GM19372 (cell line): ENCODE results near the gene MACROD1.

Source experiments
- ATAC-seq: cut with Tn5 transposase; IDR thresholded peaks from one replicate; pipeline ENCODE4 v1.9.1; 2021; ENCODE audit warnings: mild to moderate bottlenecking, low read depth, moderate library complexity; ENCODE audit not compliant: unreplicated experiment

Gene MACROD1

DNA sequence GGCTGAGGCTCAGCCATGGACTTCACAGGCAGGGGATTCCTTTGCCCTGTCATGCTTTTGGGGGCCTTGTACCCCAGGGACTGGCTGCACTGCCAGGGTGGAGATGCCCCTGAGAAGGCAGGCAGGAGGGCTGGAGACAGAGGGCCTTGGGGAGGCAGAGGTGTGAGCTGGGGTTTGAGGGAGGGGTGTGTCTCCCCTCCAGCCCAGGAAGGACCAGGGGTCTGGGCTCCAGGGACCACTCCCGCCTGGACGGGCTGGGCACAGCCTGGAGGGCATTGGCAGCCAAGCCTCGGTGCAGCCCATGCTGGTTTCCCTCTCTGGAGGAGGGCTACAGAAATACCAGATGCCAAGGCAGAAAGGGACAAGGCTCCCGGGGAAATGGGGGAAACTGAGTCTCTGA, 160.2 kb downstream of the MACROD1 start:
- ATAC-seq = no peak

DNA sequence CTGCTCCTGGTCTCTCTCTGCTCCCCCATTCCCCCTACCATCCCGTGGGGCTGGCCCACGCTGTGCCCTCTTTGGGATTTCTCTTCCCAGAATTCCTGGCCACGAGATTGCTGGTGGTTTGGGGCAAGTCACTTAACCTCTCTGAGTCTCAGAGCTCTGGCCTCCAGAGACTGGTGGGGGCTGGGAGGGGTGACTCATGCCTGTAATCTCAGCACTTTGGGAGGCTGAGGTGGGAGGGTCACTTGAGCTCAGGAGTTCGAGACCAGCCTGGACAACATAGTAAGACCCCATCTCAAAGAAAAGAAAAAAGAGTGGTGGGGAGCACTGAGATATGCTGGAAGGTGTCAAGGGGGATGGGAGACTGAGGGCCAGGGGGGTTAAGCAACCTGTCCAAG, 161.3 kb downstream of the MACROD1 start:
- ATAC-seq = no peak

DNA sequence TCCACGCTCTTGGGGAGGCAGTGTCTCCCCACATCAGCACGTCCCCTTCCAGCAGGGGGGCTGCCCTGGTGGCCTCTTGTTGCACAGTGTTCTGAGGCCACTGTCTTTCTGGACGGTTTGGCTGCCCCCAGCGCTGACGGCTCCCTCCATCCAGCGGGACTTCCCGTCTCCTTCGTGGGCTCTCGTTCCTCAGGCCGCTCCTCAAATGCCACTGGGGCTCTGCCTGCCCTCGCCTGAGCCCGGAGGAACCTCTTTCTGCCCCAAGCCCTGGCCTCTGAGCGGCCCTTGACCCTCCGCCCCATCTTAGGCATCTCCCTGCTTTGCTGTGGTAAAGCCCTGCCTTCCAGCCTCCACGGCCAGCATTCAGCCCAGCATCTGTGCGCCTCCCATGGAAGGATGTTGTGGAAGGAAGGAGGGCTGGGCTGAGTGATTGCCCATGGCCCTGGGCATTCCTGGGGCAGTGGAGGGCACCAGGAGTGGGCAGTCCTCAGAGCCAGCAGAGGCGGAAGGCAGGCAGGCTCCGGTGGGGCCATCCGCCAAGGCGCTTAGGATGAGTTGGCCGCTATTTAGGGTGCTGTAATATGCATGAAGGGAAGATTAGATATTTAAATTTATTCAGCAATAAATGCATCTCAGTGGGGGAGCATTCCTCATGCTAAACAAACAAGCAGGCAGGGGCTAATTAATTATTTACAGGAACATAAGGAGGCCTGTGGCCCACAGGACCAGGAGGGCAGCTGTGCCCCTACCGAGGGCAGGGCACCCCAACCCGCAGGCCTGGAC, 161.9 kb downstream of the MACROD1 start:
- ATAC-seq = no peak

DNA sequence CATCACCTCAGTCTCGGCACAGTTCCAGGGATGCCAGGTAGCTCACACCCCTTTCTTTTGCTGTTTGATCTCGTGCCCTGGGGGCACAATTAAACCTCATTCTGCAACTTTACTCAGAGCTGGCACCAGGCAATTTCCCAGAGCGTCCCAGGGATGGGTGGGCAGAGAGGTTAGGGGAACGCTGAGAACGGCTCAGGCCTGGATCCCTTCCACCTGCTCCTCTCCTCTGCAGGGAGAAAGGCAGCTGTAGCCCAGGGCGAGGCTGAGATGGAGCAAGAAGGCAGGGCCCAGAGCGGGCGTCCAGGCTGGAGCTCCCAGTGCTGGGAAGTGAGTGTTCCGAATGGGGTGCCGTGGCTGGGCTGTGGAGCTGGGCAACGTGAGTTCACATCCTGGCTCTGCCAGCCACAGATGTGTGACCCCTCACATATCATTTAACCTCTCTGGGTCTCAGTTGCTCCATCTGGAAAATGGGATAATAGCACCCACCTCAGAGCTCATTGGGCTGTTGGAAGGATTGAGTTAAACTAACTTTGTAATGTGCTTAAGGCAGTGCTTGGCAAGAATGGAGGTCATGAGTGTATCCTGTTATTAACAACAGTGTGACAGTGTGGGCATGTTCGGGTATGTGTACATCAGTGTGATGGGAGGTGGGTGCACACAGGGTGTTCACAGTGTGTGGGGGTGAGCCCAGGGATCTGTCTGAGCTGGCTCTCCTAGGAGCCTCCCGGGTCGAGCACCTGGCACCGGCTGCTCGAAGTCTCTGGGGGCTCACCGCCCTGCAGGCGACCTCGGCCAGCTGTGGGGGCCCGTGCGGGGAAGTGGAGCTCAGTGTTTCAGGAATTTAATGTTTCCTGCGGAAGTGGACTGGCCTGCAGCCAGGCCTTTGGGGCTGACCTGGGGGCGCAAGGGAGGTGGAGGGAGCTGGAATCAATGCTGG, 164.2 kb downstream of the MACROD1 start:
- no peak for ATAC-seq

DNA sequence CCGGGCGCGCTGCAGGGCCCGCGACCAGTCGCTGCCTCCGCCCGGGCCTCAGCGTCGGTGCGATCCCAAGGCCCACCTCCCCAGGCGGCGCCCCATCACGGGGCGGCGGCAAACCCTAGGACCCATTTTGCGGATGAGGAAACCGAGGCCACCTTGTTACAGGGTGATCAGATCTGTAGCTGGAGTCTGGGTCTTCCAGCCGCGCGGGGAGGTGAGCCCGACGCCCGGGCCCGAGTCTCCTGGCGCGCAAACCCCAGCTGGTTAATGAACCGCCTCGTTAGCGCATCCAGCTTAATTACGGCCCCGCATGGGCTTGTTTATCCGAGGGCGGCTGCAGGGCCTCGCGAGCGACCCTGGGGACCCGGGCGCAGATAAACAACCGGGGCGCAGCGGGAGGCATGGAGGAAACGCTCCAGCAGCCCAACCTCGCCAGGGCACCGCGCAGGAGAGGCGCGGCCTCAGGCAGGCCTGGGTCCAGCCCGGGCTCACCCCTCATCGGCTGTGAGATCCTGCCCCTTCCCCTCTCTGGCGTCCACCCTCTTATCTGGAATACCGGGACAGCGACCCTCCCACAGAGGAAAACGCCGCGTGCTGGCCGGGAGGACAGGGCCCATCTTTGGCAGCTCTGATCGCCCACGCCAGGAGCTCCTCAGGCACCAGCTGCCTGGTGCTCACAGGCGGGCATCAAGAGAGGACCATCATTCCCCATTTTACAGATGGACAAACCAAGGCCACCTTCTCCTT, 165.0 kb downstream of the MACROD1 start:
- ATAC-seq = no peak

DNA sequence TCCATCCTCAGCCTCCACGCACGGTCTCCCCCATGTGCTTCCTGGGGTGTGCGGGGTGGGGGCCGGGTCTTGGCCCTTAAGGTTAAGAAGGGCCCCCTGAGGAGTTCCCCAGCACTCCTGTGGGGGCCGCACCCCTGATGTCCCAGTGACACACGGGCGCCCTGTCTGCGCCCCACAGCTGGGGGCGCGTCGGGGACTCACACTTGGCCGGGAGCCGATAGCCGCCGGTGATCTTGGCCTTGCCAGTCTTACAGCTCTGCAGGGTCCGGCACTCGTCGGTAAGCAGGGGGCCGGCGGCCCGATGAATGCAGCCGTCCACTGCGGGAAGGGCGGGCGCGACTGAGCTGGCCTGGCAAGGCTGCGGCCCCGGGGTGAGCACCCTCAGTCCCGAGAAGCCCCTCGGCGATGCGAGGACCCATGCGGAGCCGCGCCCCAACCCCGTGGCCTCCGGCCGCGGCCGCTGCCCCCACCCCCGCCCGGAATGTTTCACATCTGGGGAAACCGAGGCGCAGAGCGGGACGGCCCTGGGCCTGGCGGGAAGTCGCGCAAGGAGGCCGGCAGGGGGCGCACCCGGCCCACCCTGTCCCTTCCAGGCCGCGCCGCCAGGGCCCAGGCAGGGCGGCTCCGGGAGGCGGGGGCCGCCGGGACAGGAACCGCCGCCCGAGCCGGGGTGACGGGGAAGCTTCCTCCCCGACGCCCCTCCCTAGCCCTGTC, 165.7 kb downstream of the MACROD1 start:
- ATAC-seq = peak; percentile 54

DNA sequence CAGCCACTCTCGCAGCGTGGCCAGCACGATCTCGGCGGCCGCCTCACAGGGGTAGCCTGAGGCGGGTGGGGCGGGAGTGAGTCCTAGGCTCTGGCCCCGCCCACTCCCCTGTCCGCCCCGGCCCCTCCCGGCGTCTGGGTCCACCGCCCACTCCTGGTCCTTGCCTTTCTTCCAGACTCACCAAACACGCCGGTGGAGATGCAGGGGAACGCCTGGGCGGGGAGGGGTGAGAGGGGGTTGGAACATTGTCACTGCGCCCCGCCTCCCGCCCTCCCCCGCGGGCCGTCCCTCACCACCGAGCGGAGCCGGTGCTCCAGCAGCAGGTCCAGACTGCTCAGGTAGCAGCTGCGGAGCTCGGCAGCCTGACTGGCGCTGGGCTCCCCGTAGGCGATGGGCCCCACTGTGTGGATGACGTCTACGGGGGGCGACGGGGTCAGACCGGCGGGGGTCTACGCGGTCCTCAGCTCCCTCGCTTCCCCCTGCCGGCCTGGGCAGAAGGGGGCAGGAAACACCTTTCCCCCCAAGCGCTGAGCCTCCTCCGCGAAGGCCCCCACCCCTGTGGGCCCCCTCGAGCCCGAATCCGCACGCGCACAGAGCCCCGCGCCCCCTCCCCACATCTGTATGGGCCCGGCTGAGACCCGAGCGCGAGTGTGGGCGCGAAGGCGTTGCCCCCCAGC, 166.4 kb downstream of the MACROD1 start:
- no peak for ATAC-seq

DNA sequence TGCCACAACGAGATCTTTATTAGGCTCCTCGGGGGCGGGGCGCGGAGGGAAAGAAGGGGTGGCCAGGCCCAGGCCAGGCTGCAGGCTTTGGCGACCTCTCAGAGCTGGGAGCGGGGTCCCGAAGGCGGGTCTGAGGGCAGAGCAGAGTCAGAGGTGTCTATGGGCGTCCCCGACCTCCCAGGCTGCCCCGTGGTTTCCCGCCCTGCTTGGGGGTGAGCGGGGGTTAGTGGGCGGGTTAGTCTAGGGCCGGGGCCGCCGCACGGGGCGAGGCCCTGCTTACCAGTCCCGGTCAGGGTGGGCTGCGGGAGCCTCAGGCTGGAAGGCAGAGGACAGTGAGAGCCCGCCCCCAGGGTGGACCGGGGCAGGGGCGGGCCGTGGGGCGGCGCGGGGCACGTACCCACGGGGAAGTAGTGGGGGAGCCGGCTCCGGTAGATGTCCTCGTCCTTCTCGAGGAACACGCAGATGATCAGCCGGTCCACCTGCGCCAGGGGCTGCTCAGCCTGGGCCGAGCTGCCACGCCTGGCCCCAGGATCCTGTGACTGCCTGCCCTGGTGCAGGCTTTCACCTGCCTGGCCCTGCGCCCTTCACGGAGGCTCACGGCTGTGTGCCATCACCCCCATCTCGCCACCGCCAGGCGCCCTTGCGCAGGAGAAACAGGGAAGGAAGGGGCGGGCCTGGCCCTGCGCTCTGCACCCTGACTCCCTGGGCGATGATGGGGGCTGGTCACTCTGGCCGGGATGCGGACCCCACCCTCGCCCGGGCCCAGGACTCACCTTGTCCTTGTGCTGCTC, 167.2 kb downstream of the MACROD1 start:
- no peak for ATAC-seq

DNA sequence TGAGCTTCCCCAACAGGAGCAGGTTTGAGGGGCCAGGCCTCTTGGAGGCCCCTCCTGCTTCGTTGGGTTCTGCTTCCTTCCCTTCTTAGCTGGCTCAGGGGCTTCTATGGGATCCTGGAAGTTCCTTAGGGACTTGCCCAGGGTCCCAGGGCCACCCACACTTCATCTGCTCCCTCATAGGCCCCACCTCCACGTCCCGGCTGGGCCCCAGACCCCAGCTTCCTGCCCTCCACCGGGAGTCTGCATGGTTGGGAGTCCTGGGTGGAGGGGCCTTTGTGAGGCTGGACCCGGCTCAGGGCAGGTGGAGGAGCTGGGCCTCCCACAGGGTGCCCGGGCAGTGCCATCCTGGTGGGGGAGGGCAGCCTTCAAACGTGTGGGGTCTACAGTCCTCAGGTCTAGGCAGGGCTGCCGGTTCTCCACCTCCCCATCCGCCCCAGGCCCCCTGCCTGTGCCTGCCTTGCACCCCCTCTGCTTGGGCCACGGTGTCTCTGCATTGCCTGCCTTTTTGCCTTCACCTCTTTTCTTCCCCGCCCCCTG, 168.0 kb downstream of the MACROD1 start:
- no peak for ATAC-seq

DNA sequence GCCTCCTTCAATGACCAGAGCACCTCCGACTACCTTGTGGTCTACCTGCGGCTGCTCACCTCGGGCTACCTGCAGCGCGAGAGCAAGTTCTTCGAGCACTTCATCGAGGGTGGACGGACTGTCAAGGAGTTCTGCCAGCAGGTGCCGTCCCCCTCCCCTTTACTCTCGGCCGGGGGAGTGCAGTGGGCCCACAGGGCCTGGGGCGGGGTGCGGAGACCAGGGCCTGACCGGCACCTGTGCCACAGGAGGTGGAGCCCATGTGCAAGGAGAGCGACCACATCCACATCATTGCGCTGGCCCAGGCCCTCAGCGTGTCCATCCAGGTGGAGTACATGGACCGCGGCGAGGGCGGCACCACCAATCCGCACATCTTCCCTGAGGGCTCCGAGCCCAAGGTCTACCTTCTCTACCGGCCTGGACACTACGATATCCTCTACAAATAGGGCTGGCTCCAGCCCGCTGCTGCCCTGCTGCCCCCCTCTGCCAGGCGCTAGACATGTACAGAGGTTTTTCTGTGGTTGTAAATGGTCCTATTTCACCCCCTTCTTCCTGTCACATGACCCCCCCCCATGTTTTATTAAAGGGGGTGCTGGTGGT, 168.7 kb downstream of the MACROD1 start:
- ATAC-seq = no peak

DNA sequence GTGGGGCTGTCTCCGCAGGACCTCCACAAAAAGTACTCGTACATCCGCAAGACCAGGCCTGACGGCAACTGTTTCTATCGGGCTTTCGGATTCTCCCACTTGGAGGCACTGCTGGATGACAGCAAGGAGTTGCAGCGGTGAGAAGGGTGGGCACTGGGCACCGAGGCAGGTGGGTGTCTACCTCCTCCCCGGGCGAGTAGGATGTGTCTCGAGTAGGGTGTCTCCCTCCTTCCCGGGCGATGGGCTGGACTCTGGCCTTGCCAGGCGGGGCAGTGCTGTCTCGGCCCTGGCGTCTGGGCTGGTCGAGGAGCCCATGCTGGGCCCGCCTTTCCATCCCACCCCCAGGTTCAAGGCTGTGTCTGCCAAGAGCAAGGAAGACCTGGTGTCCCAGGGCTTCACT, 169.4 kb downstream of the MACROD1 start:
- no peak for ATAC-seq

DNA sequence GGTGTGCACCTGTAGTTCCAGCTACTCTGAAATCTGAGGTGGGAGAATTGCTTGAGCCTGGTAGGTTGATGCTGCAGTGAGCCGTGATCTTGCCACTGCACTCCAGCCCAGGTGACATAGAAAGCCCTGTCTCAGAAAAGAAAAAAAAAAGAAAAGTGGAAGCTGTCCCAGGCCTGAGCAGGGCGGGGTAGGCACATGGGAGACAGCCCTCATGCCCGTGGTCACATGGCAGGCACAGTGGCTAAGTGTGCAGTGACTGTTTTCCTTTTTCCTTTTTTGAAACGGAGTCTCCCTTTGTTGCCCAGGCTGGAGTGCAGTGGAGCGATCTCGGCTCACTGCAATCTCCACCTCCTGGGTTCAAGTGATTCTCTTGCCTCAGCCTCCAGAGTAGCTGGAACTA, 171.9 kb downstream of the MACROD1 start:
- no peak for ATAC-seq

DNA sequence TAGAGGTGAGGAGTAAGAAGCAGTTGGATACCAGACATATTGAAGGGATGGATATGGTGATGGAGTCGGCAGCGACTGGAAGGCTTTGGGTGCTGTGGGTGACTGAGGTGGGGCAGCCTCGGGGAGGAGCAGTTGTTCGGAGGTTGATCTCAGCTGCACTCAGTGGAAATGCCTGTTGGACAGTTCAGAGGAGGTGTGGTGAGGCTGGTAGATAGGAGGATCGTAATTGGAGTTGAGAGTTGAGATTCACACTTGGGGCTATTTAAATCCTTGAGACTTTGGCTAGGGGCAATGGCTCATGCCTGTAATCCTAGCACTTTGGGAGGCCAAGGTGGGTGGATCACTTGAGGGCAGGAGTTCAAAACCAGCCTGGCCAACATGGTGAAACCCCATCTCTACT, 172.8 kb downstream of the MACROD1 start:
- ATAC-seq = no peak

DNA sequence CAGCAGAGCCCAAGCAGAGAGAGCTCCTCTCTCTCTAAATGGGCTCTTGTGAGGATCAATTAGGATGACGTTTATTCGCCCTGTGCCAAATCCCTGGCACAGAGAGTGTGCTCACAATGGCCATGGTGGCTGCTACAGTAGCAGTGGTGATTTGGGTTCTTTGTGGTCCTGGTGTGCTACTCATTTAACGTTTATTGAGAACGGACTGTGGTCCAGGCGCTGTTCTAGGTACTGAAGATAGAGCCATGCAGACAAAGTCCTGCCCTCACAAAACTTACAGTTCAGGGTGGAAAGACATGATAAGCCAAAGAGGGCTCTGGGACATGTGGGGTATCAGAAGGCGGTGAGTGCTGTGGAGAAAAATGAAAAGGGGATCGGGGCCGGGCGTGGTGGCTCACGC, 174.4 kb downstream of the MACROD1 start:
- no peak for ATAC-seq

DNA sequence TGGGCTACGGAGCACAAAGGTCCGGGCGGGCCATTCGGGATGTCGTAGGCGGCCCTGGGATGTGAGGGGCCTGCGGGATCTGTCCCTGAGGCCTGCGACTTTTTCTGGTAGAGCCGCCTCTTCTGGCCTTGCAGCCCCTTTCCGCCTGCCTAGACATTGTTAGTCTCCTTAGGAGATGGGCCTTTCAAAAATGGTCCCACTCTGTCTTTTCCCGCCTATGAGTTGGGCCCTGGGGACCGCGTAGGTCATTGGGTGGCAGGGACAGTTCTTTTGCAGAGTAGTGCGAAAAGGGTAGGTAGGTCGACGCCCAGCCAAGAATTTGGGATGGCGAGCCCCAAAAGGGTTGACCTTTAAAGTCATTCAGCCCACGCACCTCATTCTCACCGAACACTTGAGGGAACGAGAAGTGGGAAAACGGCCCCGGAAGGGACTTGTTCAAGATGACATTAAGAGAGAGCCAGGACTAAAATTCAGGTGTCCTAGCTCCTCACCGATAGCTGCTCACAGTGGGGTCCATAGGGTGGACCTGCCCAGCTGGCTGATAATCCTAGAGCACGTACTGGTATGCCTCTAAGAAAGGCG, 178.9 kb downstream of the MACROD1 start:
- no peak for ATAC-seq

DNA sequence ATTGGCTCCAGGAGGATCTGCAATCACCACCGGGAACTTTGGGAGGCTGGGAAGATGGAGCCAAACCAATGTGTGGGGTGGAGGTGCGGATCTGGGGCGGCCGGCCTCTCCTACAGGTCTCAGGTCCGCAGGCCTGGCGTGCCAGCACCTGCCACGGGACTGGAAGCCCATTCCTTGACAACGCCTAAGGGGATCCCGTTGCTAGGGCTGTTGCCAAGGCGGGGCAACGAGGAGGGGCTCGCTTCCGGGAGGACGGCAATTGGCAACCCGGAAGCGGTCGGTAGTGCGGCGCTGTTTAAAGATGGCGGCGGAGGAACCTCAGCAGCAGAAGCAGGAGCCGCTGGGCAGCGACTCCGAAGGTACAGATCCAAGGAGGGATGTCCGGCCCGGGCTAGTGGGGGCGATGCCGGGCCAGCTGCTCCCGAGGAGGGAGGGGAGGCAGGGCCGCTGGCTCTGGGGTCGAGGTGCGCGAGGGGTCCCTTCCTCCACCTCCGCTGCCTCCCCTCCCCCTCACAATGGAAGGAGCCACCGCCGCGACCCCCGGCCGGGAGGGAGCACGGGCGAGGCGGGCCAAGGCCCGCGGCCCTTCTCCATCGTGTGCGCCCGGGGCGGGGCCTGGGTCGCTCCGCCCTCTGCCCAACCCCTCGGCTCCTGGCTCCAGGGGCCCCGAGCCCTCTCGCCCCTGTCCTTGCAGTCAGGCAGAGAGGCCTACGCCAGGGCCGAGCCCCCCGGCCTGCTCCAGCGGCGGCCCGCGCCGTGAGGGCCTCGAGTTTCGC, 179.6 kb downstream of the MACROD1 start, which contains the start of gene OTUB1:
TSS of gene OTUB1 (plus strand) at position 283 of the 776 bp plus-strand sequence. CDS start at position 302, 19 bp downstream.
- peak; percentile 79 for ATAC-seq

DNA sequence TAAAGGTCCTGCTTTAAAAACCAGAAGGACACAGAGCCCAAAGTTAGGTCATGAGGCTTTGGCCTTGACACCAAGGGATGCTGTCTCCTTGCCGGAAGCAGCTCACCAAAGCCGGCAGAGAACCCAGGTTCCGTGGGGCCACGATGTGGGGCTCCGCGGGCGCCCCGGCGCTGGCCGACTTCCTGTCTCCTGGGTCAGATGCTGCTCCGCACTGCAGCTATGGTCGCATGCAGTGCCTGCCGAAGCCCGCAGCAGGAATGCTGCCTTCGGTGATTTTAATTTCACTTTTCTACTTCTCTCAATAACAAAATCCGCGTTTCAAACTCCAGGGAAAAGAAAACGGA, 180.1 kb downstream of the MACROD1 start:
- ATAC-seq = no peak
